GM19467 (cell line): ENCODE results near the gene SERBP1.
"Not testable (repeated sequence)": the region's sequence is repeated elsewhere in the genome, so short reads cannot be mapped to it uniquely, and the experiment has no call there.

Experiments
- ATAC-seq: cut with Tn5 transposase; IDR thresholded peaks from one replicate; pipeline ENCODE4 v1.9.1; 2021; ENCODE audit warnings: mild to moderate bottlenecking, moderate library complexity; ENCODE audit not compliant: unreplicated experiment

SERBP1 gene

GRCh38 chr1:67413101-67413500, 17.1 kb downstream of the SERBP1 start:
- ATAC-seq = not testable (repeated sequence)

GRCh38 chr1:67408148-67408547, 22.1 kb downstream of the SERBP1 start:
- ATAC-seq = no peak

GRCh38 chr1:67407498-67407897, 22.7 kb downstream of the SERBP1 start:
- no peak for ATAC-seq

GRCh38 chr1:67405473-67406245, 24.5 kb downstream of the SERBP1 start:
- ATAC-seq = no peak

GRCh38 chr1:67404212-67404620, 26.0 kb downstream of the SERBP1 start:
- ATAC-seq = no peak

- no peak for ATAC-seq
Observed at GRCh38 chr1:67401443-67401842, 28.8 kb downstream of the SERBP1 start.

- not testable (repeated sequence) for ATAC-seq
Observed at GRCh38 chr1:67400029-67400786, 30.0 kb downstream of the SERBP1 start.

GRCh38 chr1:67399199-67399993, 30.8 kb downstream of the SERBP1 start:
- no peak for ATAC-seq

- no peak for ATAC-seq
Observed at GRCh38 chr1:67394548-67394947, 35.7 kb downstream of the SERBP1 start.

- no peak for ATAC-seq
Observed at GRCh38 chr1:67393737-67394136, 36.5 kb downstream of the SERBP1 start.

- ATAC-seq = no peak
Observed at GRCh38 chr1:67393240-67393639, 37.0 kb downstream of the SERBP1 start.

GRCh38 chr1:67390041-67390887, 39.9 kb downstream of the SERBP1 start:
- ATAC-seq = no peak

- ATAC-seq = no peak
Observed at GRCh38 chr1:67383999-67384638, 46.1 kb downstream of the SERBP1 start.

- no peak for ATAC-seq
Observed at GRCh38 chr1:67382292-67382691, 47.9 kb downstream of the SERBP1 start.

GRCh38 chr1:67381154-67381553, 49.0 kb downstream of the SERBP1 start:
- no peak for ATAC-seq

- no peak for ATAC-seq
Observed at GRCh38 chr1:67377253-67377652, 52.9 kb downstream of the SERBP1 start.

- ATAC-seq = no peak
Observed at GRCh38 chr1:67376381-67376780, 53.8 kb downstream of the SERBP1 start.

- ATAC-seq = no peak
Observed at GRCh38 chr1:67372898-67373297, 57.3 kb downstream of the SERBP1 start.

GRCh38 chr1:67372136-67372535, 58.1 kb downstream of the SERBP1 start:
- ATAC-seq = no peak

- no peak for ATAC-seq
Observed at GRCh38 chr1:67371681-67372080, 58.5 kb downstream of the SERBP1 start.
